Caco-2 (cell line): ENCODE data around the gene TRNAU1AP. TPM values are rescaled to one million over a fixed set of nuclear protein-coding genes. Genes with fewer than 3 reads are reported as not detected.

Source experiments
- BruUV-seq: library from RNA; stranded (reverse); fragments of 400-500 nt; replicated peaks from 2 replicates; lab custom pipeline; 2021; lab: Mats Ljungman, UMichigan
- CTCF ChIA-PET: fragments of 300-600 bp; sonication (Branson Sonifier 250); formaldehyde crosslinking; loops from one replicate; lab custom pipeline; 2022; ENCODE audit warnings: antibody characterized with exemption; lab: Charles Lee
- POLR2A ChIA-PET: fragments of 300-600 bp; sonication (Branson Sonifier 250); formaldehyde crosslinking; loops from one replicate; lab custom pipeline; 2022; ENCODE audit warnings: antibody characterized with exemption; lab: Charles Lee
- DNase-seq, 2 experiments: peaks; one replicate each; pipeline versions ENCODE4 v3.0.0 to v3.0.0-alpha.2; 2020 to 2022
- H3K27me3 ChIP-seq: replicated peaks from 2 replicates; pipeline ENCODE4 v1.6.0; 2011; ENCODE audit warnings: low read length; ENCODE audit not compliant: control insufficient read depth, insufficient read depth
- H3K36me3 ChIP-seq: 2 replicates; pipeline ENCODE4 v1.5.1; 2011; ENCODE audit warnings: low read length; ENCODE audit not compliant: control insufficient read depth, insufficient read depth
- H3K4me1 ChIP-seq: fragments of 250-450 bp; sonication (Bioruptor Pico); 2 replicates; pipeline ENCODE4 v1.5.1; 2020; ENCODE audit warnings: mild to moderate bottlenecking
- H3K4me3 ChIP-seq: 2 replicates; pipeline ENCODE4 v1.5.1; 2011; ENCODE audit warnings: low read depth, mild to moderate bottlenecking, control low read depth, low read length
- H3K9me3 ChIP-seq: fragments of 250-450 bp; sonication (Bioruptor Pico); 2 replicates; pipeline ENCODE4 v1.5.1; 2020; ENCODE audit warnings: mild to moderate bottlenecking, moderate library complexity
- H3K27ac Mint-ChIP-seq: one replicate; pipeline ENCODE4 v1.8.0; 2022; ENCODE audit warnings: mixed read lengths; ENCODE audit not compliant: unreplicated experiment
- H3K27me3 Mint-ChIP-seq: one replicate; pipeline ENCODE4 v1.8.0; 2022; ENCODE audit warnings: mixed read lengths; ENCODE audit not compliant: insufficient read depth, unreplicated experiment
- H3K36me3 Mint-ChIP-seq: one replicate; pipeline ENCODE4 v1.8.0; 2022; ENCODE audit warnings: mild to moderate bottlenecking, mixed read lengths; ENCODE audit not compliant: insufficient read depth, unreplicated experiment
- H3K4me1 Mint-ChIP-seq: one replicate; pipeline ENCODE4 v1.8.0; 2022; ENCODE audit warnings: low read depth, mixed read lengths; ENCODE audit not compliant: unreplicated experiment
- H3K4me3 Mint-ChIP-seq: one replicate; pipeline ENCODE4 v1.8.0; 2022; ENCODE audit warnings: mild to moderate bottlenecking, moderate library complexity, mixed read lengths; ENCODE audit not compliant: unreplicated experiment
- H3K9me3 Mint-ChIP-seq: one replicate; pipeline ENCODE4 v1.8.0; 2022; ENCODE audit warnings: mixed read lengths; ENCODE audit not compliant: unreplicated experiment
- intact Hi-C: fragments of 100-400 bp; cut with micrococcal nuclease; formaldehyde crosslinking; loops from one replicate; pipeline ENCODE4 v1.10.0; 2022; ENCODE audit not compliant: unreplicated experiment
- total RNA-seq: library from RNA; stranded (reverse); gene quantifications from 2 replicates; pipeline ENCODE4 v1.2.3, GENCODE V29; 2022
- TF ChIP-seq, protein P1 (sequence below), 2 experiments: fragments of 200-600 bp in 1 of 2; IDR thresholded peaks; 1 replicate in 1 of 2; 2 replicates in 1 of 2; pipeline versions ENCODE4 v1.5.1 to v1.8.0; 2011 to 2022; ENCODE audit warnings: antibody characterized with exemption in 1 of 2, control low read depth in 1 of 2, inconsistent platforms in 1 of 2, low read depth in 1 of 2, low read length in 1 of 2, mild to moderate bottlenecking in 1 of 2, moderate library complexity in 1 of 2; ENCODE audit not compliant: insufficient read depth in 1 of 2, severe bottlenecking in 1 of 2, unreplicated experiment in 1 of 2

Gene TRNAU1AP
- total RNA-seq, 1 experiment from 2014 or later = 23.1 TPM

GRCh38 chr1:28535180-28535579, 17.7 kb upstream of the TRNAU1AP start:
- Histone ChIP-seq H3K4me1 (no peaks in the 10 kb centered on the region), H3K9me3 (no peaks in the 10 kb centered on the region), H3K27me3 (no peaks in the 10 kb centered on the region), H3K36me3 (no peaks in the 10 kb centered on the region), H3K4me3 (no peak overlapping the region)
- ChIA-PET POLR2A (no interaction called here), CTCF (no interaction called here)
- BruUV-seq = no TSS peak
- Mint-ChIP-seq H3K9me3 (no peaks in the 10 kb centered on the region), H3K4me1 (no peaks in the 10 kb centered on the region), H3K36me3 (peaks cover 46% of the 10 kb centered on the region), H3K27ac (no peak overlapping the region), H3K27me3 (no peaks in the 10 kb centered on the region), H3K4me3 (no peak overlapping the region)
- TF ChIP-seq, protein P1, sequence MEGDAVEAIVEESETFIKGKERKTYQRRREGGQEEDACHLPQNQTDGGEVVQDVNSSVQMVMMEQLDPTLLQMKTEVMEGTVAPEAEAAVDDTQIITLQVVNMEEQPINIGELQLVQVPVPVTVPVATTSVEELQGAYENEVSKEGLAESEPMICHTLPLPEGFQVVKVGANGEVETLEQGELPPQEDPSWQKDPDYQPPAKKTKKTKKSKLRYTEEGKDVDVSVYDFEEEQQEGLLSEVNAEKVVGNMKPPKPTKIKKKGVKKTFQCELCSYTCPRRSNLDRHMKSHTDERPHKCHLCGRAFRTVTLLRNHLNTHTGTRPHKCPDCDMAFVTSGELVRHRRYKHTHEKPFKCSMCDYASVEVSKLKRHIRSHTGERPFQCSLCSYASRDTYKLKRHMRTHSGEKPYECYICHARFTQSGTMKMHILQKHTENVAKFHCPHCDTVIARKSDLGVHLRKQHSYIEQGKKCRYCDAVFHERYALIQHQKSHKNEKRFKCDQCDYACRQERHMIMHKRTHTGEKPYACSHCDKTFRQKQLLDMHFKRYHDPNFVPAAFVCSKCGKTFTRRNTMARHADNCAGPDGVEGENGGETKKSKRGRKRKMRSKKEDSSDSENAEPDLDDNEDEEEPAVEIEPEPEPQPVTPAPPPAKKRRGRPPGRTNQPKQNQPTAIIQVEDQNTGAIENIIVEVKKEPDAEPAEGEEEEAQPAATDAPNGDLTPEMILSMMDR (IDR thresholded peaks at IDR 0.05; ENCODE audit: insufficient read depth in 1 of 2, low read depth in 1 of 2, low read length in 1 of 2, severe bottlenecking in 1 of 2, unreplicated experiment in 1 of 2) = no peak
- intact Hi-C loops = no loop called here
- DNase-seq = no peak

DNA sequence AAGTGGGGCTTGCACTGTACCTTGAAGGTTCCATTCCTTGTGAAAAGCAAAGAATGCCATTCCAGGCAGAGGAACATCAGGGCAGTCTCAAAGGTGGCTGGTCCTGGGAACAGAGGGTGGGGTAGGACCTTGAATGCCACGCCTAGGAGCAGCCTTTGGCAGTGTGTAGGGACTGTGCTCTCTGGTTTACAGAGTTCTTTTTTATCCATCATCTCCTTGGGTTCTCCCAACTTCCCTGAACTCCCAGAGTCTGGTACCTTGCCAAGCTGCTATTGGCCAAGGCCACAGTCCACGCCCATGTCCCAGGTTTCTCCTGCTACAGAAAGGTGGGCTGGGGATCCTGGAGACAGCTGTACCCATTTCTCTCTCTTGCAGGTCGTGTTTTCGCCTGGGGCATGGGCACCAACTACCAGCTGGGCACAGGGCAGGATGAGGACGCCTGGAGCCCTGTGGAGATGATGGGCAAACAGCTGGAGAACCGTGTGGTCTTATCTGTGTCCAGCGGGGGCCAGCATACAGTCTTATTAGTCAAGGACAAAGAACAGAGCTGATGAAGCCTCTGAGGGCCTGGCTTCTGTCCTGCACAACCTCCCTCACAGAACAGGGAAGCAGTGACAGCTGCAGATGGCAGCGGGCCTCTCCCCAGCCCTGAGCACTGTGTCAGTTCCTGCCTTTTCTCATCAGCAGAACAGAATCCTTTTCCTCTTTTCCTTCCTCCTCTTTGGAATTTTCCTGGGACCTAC, 15.3 kb upstream of the TRNAU1AP start:
- no peak for DNase-seq
- Histone ChIP-seq H3K9me3 (no peaks in the 10 kb centered on the region), H3K36me3 (no peaks in the 10 kb centered on the region), H3K4me1 (no peaks in the 10 kb centered on the region), H3K27me3 (no peaks in the 10 kb centered on the region), H3K4me3 (no peak overlapping the region)
- Mint-ChIP-seq H3K27me3 (no peaks in the 10 kb centered on the region), H3K4me1 (no peaks in the 10 kb centered on the region), H3K4me3 (no peak overlapping the region), H3K27ac (no peak overlapping the region), H3K36me3 (peaks cover 31% of the 10 kb centered on the region), H3K9me3 (no peaks in the 10 kb centered on the region)
- TF ChIP-seq, protein P1 (IDR thresholded peaks at IDR 0.05; ENCODE audit: insufficient read depth in 1 of 2, low read depth in 1 of 2, low read length in 1 of 2, severe bottlenecking in 1 of 2, unreplicated experiment in 1 of 2) = no peak
- no TSS peak for BruUV-seq
- ChIA-PET POLR2A (no interaction called here), CTCF (interaction anchor here (0.6 kb wide), 1 partner anchor 146 kb away, joined by 3 read pairs; no protein-coding TSS in a partner anchor)
- intact Hi-C loops = no loop called here

DNA sequence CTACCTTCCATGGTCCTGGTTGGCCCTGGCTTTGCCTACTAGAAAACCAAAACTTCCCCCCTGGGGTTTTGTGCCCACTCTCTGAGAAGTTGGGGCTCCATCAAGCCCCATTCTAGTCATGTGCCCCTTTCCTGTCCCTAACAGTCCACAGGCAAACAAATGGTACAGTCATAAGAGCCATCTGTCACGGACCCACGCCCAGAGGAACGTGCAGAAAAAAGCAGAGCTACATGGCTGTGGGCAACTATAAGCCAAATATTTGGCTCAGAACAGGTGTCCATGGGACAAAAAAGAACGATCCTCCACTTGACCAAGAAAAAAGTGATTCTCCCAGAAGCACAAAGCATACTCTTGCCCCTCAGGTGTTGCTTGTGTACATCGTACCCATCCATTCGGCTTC, 14.6 kb upstream of the TRNAU1AP start:
- ChIA-PET POLR2A (no interaction called here), CTCF (no interaction called here)
- Mint-ChIP-seq H3K27me3 (no peaks in the 10 kb centered on the region), H3K4me1 (no peaks in the 10 kb centered on the region), H3K36me3 (peaks cover 24% of the 10 kb centered on the region), H3K9me3 (no peaks in the 10 kb centered on the region), H3K27ac (no peak overlapping the region), H3K4me3 (no peak overlapping the region)
- TF ChIP-seq, protein P1 (IDR thresholded peaks at IDR 0.05; ENCODE audit: insufficient read depth in 1 of 2, low read depth in 1 of 2, low read length in 1 of 2, severe bottlenecking in 1 of 2, unreplicated experiment in 1 of 2) = no peak
- Histone ChIP-seq H3K36me3 (no peaks in the 10 kb centered on the region), H3K9me3 (no peaks in the 10 kb centered on the region), H3K4me1 (no peaks in the 10 kb centered on the region), H3K4me3 (no peak overlapping the region), H3K27me3 (no peaks in the 10 kb centered on the region)
- DNase-seq = no peak
- BruUV-seq = TSS peak; percentile 90
- intact Hi-C loops = no loop called here
